ENCODE results near the gene TBC1D9.

DNA sequence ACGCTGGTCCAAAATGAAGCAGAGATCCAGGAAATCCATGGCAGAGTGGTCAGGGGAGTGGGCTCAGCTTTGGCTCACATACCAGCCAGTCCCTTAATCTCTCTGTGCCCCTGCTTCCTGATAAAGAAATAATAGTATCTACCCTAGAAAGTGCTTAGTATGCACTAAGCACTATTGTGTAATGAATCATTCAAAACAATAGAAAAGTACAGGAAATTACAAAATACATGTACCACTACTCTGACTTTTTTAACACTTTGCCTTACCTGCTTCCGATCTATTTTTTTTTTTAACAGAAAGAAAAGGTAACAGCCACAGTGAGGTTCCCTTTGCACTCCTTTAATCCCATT lies 49.9 kb downstream of the TBC1D9 start:
- TF ChIP-seq, protein P1, sequence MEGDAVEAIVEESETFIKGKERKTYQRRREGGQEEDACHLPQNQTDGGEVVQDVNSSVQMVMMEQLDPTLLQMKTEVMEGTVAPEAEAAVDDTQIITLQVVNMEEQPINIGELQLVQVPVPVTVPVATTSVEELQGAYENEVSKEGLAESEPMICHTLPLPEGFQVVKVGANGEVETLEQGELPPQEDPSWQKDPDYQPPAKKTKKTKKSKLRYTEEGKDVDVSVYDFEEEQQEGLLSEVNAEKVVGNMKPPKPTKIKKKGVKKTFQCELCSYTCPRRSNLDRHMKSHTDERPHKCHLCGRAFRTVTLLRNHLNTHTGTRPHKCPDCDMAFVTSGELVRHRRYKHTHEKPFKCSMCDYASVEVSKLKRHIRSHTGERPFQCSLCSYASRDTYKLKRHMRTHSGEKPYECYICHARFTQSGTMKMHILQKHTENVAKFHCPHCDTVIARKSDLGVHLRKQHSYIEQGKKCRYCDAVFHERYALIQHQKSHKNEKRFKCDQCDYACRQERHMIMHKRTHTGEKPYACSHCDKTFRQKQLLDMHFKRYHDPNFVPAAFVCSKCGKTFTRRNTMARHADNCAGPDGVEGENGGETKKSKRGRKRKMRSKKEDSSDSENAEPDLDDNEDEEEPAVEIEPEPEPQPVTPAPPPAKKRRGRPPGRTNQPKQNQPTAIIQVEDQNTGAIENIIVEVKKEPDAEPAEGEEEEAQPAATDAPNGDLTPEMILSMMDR (IDR thresholded peaks at IDR 0.05; ENCODE audit: insufficient read depth, low read length, poor library complexity, severe bottlenecking) = no peak
- no peak for TF ChIP-seq EZH2phosphoT487 (conservative IDR thresholded peaks at IDR 0.05; ENCODE audit: low read length)

Measured in SU-DHL-6 (cell line).